Measurements from ENCODE around the gene FLRT3.

The FLRT3 gene

GRCh38 chr20:14337400-14338171, at the start of gene FLRT3:
Gene FLRT3 (minus strand): TSS chr20:14337612. CDS start chr20:14327506, 10,106 bp downstream.
- peak; percentile 92 for DNase-seq

- DNase-seq: no peak
Measured at GRCh38 chr20:14386726-14387125, 49.3 kb upstream of the FLRT3 start.

- no peak for DNase-seq
Measured at GRCh38 chr20:14385176-14385740, 47.8 kb upstream of the FLRT3 start.

DNA sequence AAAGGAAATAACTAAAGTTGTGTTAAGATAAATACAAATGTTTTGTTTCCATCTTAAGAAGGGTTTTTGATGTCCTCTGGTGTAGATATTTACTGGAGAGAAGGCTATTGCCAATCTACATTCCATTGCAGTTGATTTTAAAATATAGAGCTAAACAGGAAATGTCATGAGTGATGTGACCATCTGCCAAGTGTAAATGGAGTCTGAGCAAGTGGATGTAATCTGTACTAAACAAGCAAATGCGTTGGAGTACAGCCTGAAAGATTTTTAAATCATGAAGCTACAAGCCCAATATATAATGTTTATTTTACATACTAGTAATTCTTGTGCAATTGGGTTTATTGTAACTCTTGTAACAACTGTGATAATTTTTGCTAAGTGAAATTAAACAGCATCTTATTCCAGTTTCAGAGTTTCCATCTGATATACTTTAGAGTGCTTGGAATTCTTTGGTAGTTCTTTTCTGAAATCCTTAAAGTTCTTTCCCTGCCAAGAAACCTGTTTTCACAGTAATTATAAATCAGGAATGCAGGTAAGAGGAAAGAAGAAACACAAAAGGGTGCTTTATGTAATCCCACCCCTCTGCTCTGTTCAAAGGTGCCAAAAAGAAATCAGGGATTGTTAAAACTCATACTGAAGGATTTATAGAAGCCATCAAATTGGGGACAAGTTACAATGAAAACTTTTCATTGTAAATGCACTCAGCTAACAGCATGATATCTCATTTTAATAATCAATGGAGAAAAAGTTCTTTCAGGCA, 47.2 kb upstream of the FLRT3 start:
- DNase-seq: no peak

- no peak for DNase-seq
Measured at GRCh38 chr20:14383335-14383734, 45.9 kb upstream of the FLRT3 start.

DNA sequence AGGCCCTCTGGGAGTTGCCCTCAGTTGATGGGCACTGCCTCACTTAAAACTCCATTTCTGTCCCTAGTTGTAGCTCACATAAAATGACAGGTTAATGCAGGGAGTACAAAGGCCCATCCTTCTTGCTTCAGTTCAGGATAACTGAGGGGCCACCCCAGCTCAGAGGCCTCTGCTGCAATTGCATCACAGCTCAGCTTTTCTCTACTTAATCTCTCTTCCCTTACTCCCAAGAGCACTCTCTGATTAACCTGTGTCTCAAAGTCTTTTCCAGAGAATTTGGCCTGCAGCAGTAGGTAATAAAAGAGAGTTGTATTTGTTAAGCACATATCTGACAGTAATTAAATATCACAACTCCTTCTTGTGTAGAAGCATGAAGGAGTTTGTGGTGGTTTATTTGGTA, 40.9 kb upstream of the FLRT3 start:
- DNase-seq: no peak

GRCh38 chr20:14375416-14375985, 38.1 kb upstream of the FLRT3 start:
- no peak for DNase-seq

GRCh38 chr20:14374196-14374595, 36.8 kb upstream of the FLRT3 start:
- DNase-seq: no peak

- DNase-seq: no peak
Measured at GRCh38 chr20:14361509-14362345, 24.3 kb upstream of the FLRT3 start.

DNA sequence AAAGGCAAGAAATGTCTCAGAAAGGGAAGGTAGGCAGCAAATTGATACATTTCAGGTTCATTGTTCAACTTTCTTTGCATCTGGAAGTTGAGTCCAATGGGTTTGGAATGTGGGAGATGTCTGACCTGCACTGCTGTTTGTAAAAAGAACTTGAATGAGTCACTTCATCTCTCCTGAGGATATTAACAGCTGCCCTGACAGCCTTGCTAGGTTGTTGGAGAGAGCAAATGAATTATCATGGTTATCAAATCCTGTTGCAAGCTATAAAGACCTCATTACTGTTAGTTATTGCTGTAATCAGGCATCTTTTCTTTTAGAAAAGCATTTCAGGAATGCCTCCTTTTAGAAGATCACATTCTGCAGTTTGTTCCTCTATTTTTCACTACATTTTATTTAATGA, 23.0 kb upstream of the FLRT3 start:
- no peak for DNase-seq

- no peak for DNase-seq
Measured at GRCh38 chr20:14355791-14356190, 18.4 kb upstream of the FLRT3 start.

DNA sequence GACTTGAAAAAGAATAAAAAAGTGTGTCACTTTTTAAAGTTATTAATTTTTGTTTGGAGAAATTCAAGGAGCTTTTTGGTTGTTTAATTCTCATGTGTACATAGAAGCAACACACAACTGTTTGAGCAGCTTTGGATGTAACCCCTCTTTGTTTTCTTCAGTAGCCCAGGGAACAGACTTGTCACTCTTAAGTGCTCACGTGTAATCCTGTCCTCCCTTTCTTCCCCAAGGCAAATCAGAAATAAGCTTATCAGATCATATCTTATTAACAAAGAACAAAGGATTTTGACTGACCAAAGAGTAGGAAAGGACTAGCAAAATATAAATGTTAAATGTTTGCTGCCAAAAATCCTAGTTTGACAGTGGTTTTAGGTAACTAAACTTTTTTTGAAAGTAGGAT, 7.3 kb upstream of the FLRT3 start:
- DNase-seq: no peak

DNA sequence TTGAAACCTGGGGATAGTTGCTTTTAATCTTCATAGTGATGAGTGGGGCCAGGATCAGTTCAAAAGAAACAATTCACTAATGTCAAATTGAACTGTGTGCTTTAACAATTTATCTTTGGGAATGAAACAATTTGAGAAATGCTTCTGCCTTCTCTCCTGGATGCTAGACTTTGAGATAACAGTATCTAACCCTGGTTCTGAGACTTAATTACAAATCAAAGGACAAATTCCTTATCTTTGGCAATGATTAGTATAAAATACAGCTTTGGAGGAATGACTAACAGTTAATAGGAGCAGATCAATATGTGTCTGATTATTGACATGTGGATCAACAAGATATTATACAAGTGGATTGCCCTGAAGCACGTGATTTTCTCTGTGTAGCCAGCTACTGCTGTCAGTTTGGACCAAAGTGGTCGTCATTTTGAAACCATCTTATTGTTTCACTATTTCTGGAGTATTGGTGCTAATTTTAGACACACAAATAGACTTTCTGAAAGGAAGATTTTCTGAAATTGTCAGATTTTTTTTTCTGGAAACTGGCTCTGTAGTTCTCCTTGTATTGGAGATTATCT, 6.2 kb upstream of the FLRT3 start:
- no peak for DNase-seq

DNA sequence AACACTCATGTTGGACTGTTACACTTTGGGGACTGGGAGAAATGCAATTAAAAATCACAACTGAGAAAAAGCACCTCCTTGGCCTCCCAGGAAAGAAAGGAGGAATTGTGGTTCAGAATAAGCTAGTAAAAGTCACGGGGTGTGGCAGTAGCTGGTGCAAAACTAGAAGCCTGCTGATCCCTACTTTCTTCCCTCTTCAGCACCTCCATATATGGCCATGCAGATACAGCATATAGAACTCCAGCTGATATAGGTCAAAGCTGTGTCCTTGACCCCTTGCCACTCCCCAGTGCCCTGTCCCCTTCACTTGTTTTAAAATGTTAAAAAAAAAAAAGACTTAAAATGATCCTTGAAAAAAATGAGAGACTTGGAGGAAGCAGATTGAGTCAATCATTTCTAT, 5.5 kb upstream of the FLRT3 start:
- no peak for DNase-seq

GRCh38 chr20:14341801-14342200, 4.4 kb upstream of the FLRT3 start:
- DNase-seq: no peak

GRCh38 chr20:14336686-14337085, 726 bp downstream of the FLRT3 start:
- no peak for DNase-seq

DNA sequence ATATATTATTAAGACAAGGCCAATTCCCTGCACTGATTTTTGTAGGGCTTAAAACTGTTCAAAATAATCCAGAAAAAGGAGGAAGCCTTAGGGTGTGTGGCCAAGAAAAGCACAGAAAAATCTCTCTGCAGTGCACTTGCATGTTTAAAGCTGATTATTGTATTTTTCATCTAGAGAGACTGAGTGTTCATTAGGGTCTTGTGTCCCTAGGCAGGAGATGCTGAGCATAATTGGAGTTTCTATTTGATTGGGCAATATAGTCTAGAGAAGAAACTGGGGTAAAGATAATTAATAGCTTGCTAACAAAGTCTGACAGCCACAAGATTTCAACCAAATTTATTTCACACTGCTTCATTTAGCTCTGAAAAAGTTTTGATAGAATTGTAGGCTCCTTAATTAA, 2.4 kb downstream of the FLRT3 start:
- DNase-seq: no peak

GRCh38 chr20:14334306-14334930, 3.0 kb downstream of the FLRT3 start:
- DNase-seq: peak; percentile 67

DNA sequence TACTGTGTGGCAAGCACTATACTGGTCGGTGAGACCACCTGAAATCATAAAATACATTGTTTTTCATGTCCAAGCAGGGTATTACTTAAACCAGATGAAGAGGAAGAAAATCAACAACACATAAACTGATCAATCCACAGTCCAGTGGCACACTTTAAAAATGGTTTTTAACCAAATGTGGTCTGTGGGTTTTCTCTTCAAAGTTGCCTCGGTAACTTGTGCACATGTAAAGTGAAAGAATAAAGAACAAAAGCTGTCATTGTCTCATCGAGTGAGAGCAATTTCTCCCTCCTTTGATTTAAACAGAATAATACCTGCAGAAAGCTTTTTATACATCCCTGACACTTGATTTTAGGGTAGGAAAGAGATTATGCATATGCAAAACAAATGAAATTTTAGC, 3.7 kb downstream of the FLRT3 start:
- DNase-seq: no peak

DNA sequence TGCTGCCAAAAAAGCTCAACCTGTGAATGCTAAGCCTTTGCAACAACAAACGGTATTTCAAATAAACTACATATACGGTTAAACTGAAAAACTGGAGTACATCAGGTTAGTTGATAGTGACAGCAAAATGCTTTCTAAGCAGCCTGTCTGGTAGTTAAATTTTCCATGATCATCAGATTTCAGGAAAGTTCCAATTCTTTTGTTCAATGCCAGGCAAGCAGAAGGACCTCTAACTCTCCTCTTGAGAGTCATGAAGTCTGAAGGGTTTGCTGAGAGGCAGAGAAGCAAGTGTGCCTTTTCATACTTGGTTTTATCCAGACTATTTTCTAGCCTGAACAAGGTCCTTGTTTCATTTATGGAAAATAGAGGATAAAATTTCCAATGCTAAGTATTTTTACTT, 4.5 kb downstream of the FLRT3 start:
- no peak for DNase-seq

- no peak for DNase-seq
Measured at GRCh38 chr20:14331646-14332045, 5.8 kb downstream of the FLRT3 start.

DNA sequence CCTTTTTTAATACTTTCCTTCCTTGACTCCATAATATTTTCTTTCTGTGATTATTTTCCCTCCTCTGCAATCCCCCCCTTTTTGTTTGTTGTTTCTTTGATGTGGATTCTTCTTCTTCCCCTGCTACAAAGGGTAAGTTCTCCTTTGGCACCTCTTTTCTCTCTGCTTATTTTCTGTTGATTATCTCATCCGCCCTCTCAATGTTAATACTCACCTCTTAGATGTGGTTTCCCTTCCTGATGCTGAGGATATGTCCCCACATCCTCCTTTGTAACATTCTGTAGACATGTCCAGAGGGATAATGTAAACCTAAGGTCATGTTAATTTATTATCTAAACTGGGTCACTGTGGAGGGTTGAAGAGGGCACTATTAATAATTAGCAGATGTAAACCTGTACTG, 17.7 kb downstream of the FLRT3 start:
- no peak for DNase-seq

All from left hindlimb (tissue), 1 donor.